Measurements from ENCODE around the gene ACSS2.

- TF ChIP-seq TARDBP (IDR thresholded peaks at IDR 0.05) (no peak), L3MBTL2 (conservative IDR thresholded peaks at IDR 0.05) (no peak), FOXM1 (IDR thresholded peaks at IDR 0.05; ENCODE audit: borderline replicate concordance) (no peak), PKNOX1 (IDR thresholded peaks at IDR 0.05) (no peak), FOXA1 (IDR thresholded peaks at IDR 0.05) (no peak), ARNT (IDR thresholded peaks at IDR 0.05) (no peak), NFRKB (IDR thresholded peaks at IDR 0.05) (no peak), HDGF (IDR thresholded peaks at IDR 0.05; ENCODE audit: borderline replicate concordance) (no peak), SP1 (IDR thresholded peaks at IDR 0.05) (no peak), SUZ12 (IDR thresholded peaks at IDR 0.05) (no peak), ZNF384 (IDR thresholded peaks at IDR 0.05) (no peak), CTBP1 (IDR thresholded peaks at IDR 0.05; ENCODE audit: borderline replicate concordance) (no peak)
Observed at GRCh38 chr20:34970193-34970840, 93.9 kb downstream of the ACSS2 start.

All from HEK293T (cell line).